Upper lobe of left lung (tissue), 6 donors: Measurements from ENCODE around the gene ICAM1. TPM values are rescaled to one million over a fixed set of nuclear protein-coding genes. Genes with fewer than 3 reads are reported as not detected.

Experiments used
- ATAC-seq, 2 donors: fragments of 200-7000 bp; cut with Tn5 transposase; one replicate each; pipeline ENCODE4 v1.9.1; 2022; ENCODE audit warnings: mild to moderate bottlenecking in 2 of 2, moderate library complexity in 2 of 2; ENCODE audit not compliant: low FRiP score in 2 of 2
- DNase-seq, 2 donors: peaks; one replicate each; pipeline ENCODE4 v3.0.0-alpha.2; 2019 to 2020
- H3K27ac ChIP-seq, 4 donors: fragments of 200-600 bp; sonication (generic); one replicate each; pipeline ENCODE4 v1.5.1; 2016 to 2019
- H3K27me3 ChIP-seq, 4 donors: fragments of 200-600 bp; sonication (generic); one replicate each; pipeline ENCODE4 v1.5.1; 2017 to 2019
- H3K36me3 ChIP-seq, 4 donors: fragments of 200-600 bp; sonication (generic); one replicate each; pipeline ENCODE4 v1.5.1; 2016 to 2019
- H3K4me1 ChIP-seq, 4 donors: fragments of 200-600 bp; sonication (generic); one replicate each; pipeline ENCODE4 v1.5.1; 2018 to 2019
- H3K4me3 ChIP-seq, 4 donors: fragments of 200-600 bp; sonication (generic); one replicate each; pipeline ENCODE4 v1.5.1; 2017 to 2019; ENCODE audit warnings: mild to moderate bottlenecking in 2 of 4, moderate library complexity in 1 of 4
- H3K9me3 ChIP-seq, 4 donors: fragments of 200-600 bp; sonication (generic); one replicate each; pipeline ENCODE4 v1.5.1; 2018 to 2019
- CTCF ChIP-seq, 6 experiments: fragments of 450-650 bp in 4 of 6; fragments of 200-600 bp in 2 of 6; sonication (generic) in 2 of 6; IDR thresholded peaks; one replicate each; pipeline ENCODE4 v1.5.1; 2016 to 2019; ENCODE audit warnings: antibody characterized with exemption in 6 of 6
- EP300 ChIP-seq, 4 donors: sonication (generic); formaldehyde crosslinking; IDR thresholded peaks; one replicate each; pipeline ENCODE4 v1.5.1; 2017; ENCODE audit warnings: antibody characterized with exemption in 4 of 4, control low read depth in 2 of 4
- POLR2A ChIP-seq, 4 donors: fragments of 450-650 bp; IDR thresholded peaks; one replicate each; pipeline ENCODE4 v1.5.1; 2016 to 2017; ENCODE audit warnings: antibody characterized with exemption in 4 of 4, mild to moderate bottlenecking in 2 of 4
- POLR2AphosphoS5 ChIP-seq, 2 donors: sonication (generic); formaldehyde crosslinking; IDR thresholded peaks; one replicate each; pipeline ENCODE4 v1.5.1; 2017; ENCODE audit warnings: antibody characterized with exemption in 2 of 2
- WGBS, 2 donors: methylation state at CpG; one replicate each; pipeline ENCODE4 v1.1.5; 2017 to 2018; 5-methylcytosine and 5-hydroxymethylcytosine counted together
- total RNA-seq, 6 donors: library from RNA; depleted of rRNA in 4 of 6; stranded (reverse); fragments of >200 nt in 4 of 6; gene quantifications; one replicate each; pipeline versions ENCODE4 v1.1.0 to v1.2.1, GENCODE V29; 2016 to 2021
- donor health status: DM: no; HTN: no; CAD: no; lungs with moderate emphysema.
- donor health status: DM: no; HTN: yes; CAD: no; lungs with severe emphysema.

The ICAM1 gene
- total RNA-seq, 6 donors from 2014 or later, result 190 to 791 (median 356) TPM

GRCh38 chr19:10230173-10230860 lies 40.6 kb upstream of the ICAM1 start:
- Histone ChIP-seq H3K4me3 (peak overlapping the region; percentile 69 to 99 (median 95)), H3K27me3 (no peaks in the 10 kb centered on the region), H3K4me1 (peaks cover 19 to 60% (median 25%) of the 10 kb centered on the region in 4 donors), H3K27ac (peak overlapping the region; percentile 92 to 95 (median 93)), H3K9me3 (no peaks in the 10 kb centered on the region), H3K36me3 (no peaks in the 10 kb centered on the region)
- 0% methylated on average over 4 to 32 of the region's 70 CpGs for WGBS, 2 donors
- DNase-seq (peak; percentile 24 to 89), ATAC-seq (peak in 1 of 2 donors; percentile 57)
- peak in 1 of 6 experiments; percentile 15 for TF ChIP-seq CTCF (IDR thresholded peaks at IDR 0.05)
- TF ChIP-seq POLR2AphosphoS5 (IDR thresholded peaks at IDR 0.05), result no peak
- TF ChIP-seq POLR2A (IDR thresholded peaks at IDR 0.05), result no peak
- TF ChIP-seq EP300 (IDR thresholded peaks at IDR 0.05), result no peak

GRCh38 chr19:10230861-10231611 lies 39.9 kb upstream of the ICAM1 start, which contains the start of gene S1PR2:
Gene S1PR2, minus strand, starts transcription at chr19:10231331. Its CDS starts 6,426 bp downstream, at chr19:10224905.
- H3K9me3 ChIP-seq, result no peaks in the 10 kb centered on the region
- peaks cover 25 to 67% (median 32%) of the 10 kb centered on the region in 4 donors for H3K4me1 ChIP-seq
- peak within 1 kb of the TSS; percentile 92 to 95 (median 93) for H3K27ac ChIP-seq
- peak; percentile 71 to 83 for ATAC-seq
- no peaks in the 10 kb centered on the region for H3K27me3 ChIP-seq
- H3K4me3 ChIP-seq, result peak within 1 kb of the TSS; percentile 69 to 99 (median 95)
- DNase-seq, result peak; percentile 72 to 95
- TF ChIP-seq EP300 (IDR thresholded peaks at IDR 0.05) (no peak), CTCF (IDR thresholded peaks at IDR 0.05) (no peak), POLR2A (IDR thresholded peaks at IDR 0.05) (peak in 3 of 4 donors; percentile 42 to 70 (median 48)), POLR2AphosphoS5 (IDR thresholded peaks at IDR 0.05) (peak; percentile 57)
- H3K36me3 ChIP-seq, result no peaks in the 10 kb centered on the region
- WGBS, 2 donors, result 0% methylated on average over 18 of the region's 73 CpGs; no CpG with 5 or more reads in 1 of the 2 donors

- peak overlapping the region; percentile 92 to 95 (median 93) for H3K27ac ChIP-seq
- H3K4me1 ChIP-seq, result peaks cover 32 to 73% (median 37%) of the 10 kb centered on the region in 4 donors
- H3K4me3 ChIP-seq, result peak overlapping the region in 3 of 4 donors; percentile 92 to 99 (median 98)
- DNase-seq (no peak), ATAC-seq (no peak)
- 81 to 85% methylated on average over 7 to 8 of the region's 8 CpGs for WGBS, 2 donors
- H3K36me3 ChIP-seq, result no peaks in the 10 kb centered on the region
- no peak for TF ChIP-seq POLR2A (IDR thresholded peaks at IDR 0.05)
- TF ChIP-seq CTCF (IDR thresholded peaks at IDR 0.05), result no peak
- no peak for TF ChIP-seq EP300 (IDR thresholded peaks at IDR 0.05)
- no peak for TF ChIP-seq POLR2AphosphoS5 (IDR thresholded peaks at IDR 0.05)
- H3K27me3 ChIP-seq, result no peaks in the 10 kb centered on the region
- no peaks in the 10 kb centered on the region for H3K9me3 ChIP-seq
Measured at GRCh38 chr19:10231612-10232228, 39.2 kb upstream of the ICAM1 start.

- Histone ChIP-seq H3K27ac (no peak overlapping the region), H3K27me3 (no peaks in the 10 kb centered on the region), H3K9me3 (no peaks in the 10 kb centered on the region), H3K4me1 (peaks cover 35 to 73% (median 42%) of the 10 kb centered on the region in 4 donors), H3K36me3 (no peaks in the 10 kb centered on the region), H3K4me3 (no peak overlapping the region)
- ATAC-seq (no peak), DNase-seq (no peak)
- TF ChIP-seq POLR2AphosphoS5 (IDR thresholded peaks at IDR 0.05) (no peak), CTCF (IDR thresholded peaks at IDR 0.05) (no peak), POLR2A (IDR thresholded peaks at IDR 0.05) (no peak), EP300 (IDR thresholded peaks at IDR 0.05) (no peak)
- WGBS, 2 donors, result 84 to 89% methylated on average over 4 of the region's 4 CpGs
Measured at GRCh38 chr19:10233946-10234345, 37.0 kb upstream of the ICAM1 start.
